AG04450 (cell line): ENCODE data around the gene KIR3DL2. TPM values are rescaled to one million over a fixed set of nuclear protein-coding genes. Genes with fewer than 3 reads are reported as not detected.
"Not testable (repeated sequence)": the region's sequence is repeated elsewhere in the genome, so short reads cannot be mapped to it uniquely, and the experiment has no call there.

Experiments used
- CTCF ChIA-PET: fragments of 300-600, 350-600 bp; formaldehyde crosslinking; extraction: SDS; loops from one replicate; lab custom pipeline; 2022; ENCODE audit warnings: antibody characterized with exemption, inconsistent platforms; lab: Charles Lee
- POLR2A ChIA-PET: fragments of 350-600 bp; formaldehyde crosslinking; extraction: SDS; loops from one replicate; lab custom pipeline; 2021; ENCODE audit warnings: antibody characterized with exemption, inconsistent platforms; lab: Yijun Ruan, JAX
- DNase-seq: peaks from one replicate; pipeline ENCODE4 v3.0.0-alpha.2; 2011; ENCODE audit warnings: low read depth, low spot score
- H3K27ac ChIP-seq: one replicate; pipeline ENCODE4 v1.5.1; 2012; ENCODE audit warnings: low read depth, low read length, control low read depth
- H3K27me3 ChIP-seq: one replicate; pipeline ENCODE4 v1.6.0; 2012; ENCODE audit warnings: low read length; ENCODE audit not compliant: control insufficient read depth, insufficient read depth
- H3K4me3 ChIP-seq: 2 replicates; pipeline ENCODE4 v1.5.1; 2011; ENCODE audit warnings: mild to moderate bottlenecking, low read depth, low read length, control low read depth
- H3K9me3 ChIP-seq: 2 replicates; pipeline ENCODE4 v1.5.1; 2012; ENCODE audit warnings: low read length; ENCODE audit not compliant: control insufficient read depth, insufficient read depth
- polyA plus RNA-seq: library from polyadenylated mRNA; depleted of rRNA; stranded (reverse); fragments of >200 nt; gene quantifications from 2 replicates; pipeline ENCODE4 v1.2.3, GENCODE V29; 2011; rRNA removed
- small RNA-seq: library from RNA; depleted of rRNA; stranded (forward); fragments of <200 nt; gene quantifications from one replicate; pipeline ENCODE3, GENCODE V24; 2012; ENCODE audit warnings: low read depth; ENCODE audit not compliant: insufficient read length
- TF ChIP-seq, protein P1 (sequence below): IDR thresholded peaks from 2 replicates; pipeline ENCODE4 v1.5.1; 2011; ENCODE audit warnings: low read depth, low read length, control low read depth, inconsistent platforms

KIR3DL2 gene
- polyA plus RNA-seq, 1 experiment: not detected

GRCh38 chr19:54906819-54907218 lies 56.6 kb downstream of the KIR3DL2 start:
- Histone ChIP-seq H3K4me3 (no peak overlapping the region), H3K27ac (no peak overlapping the region), H3K27me3 (no peaks in the 10 kb centered on the region), H3K9me3 (peaks cover 60% of the 10 kb centered on the region)
- TF ChIP-seq, protein P1, sequence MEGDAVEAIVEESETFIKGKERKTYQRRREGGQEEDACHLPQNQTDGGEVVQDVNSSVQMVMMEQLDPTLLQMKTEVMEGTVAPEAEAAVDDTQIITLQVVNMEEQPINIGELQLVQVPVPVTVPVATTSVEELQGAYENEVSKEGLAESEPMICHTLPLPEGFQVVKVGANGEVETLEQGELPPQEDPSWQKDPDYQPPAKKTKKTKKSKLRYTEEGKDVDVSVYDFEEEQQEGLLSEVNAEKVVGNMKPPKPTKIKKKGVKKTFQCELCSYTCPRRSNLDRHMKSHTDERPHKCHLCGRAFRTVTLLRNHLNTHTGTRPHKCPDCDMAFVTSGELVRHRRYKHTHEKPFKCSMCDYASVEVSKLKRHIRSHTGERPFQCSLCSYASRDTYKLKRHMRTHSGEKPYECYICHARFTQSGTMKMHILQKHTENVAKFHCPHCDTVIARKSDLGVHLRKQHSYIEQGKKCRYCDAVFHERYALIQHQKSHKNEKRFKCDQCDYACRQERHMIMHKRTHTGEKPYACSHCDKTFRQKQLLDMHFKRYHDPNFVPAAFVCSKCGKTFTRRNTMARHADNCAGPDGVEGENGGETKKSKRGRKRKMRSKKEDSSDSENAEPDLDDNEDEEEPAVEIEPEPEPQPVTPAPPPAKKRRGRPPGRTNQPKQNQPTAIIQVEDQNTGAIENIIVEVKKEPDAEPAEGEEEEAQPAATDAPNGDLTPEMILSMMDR: no peak
- ChIA-PET CTCF (no interaction called here), POLR2A (no interaction called here)
- no peak for DNase-seq

GRCh38 chr19:54907899-54908298 lies 57.7 kb downstream of the KIR3DL2 start:
- POLR2A ChIA-PET, DNase-seq, CTCF ChIA-PET: not testable (repeated sequence)

More at GRCh38 chr19:54907899-54908298, 57.7 kb downstream of the KIR3DL2 start:
- not testable (repeated sequence) for H3K27me3 ChIP-seq, H3K27ac ChIP-seq, H3K4me3 ChIP-seq
- H3K9me3 ChIP-seq: peaks cover 62% of the 10 kb centered on the region

Small RNA genes within 50 kb of the gene (small RNA-seq; reads per million reads assigned to genes)
- 2.4 reads per million for gene RNU6-222P

Other genes with a start within 250 kb of the KIR3DL2 start
- not detected in 2 replicates for gene LILRB1, start 220.0 kb upstream of the KIR3DL2 start, polyA plus RNA-seq
- gene LILRB4, start 187.5 kb upstream of the KIR3DL2 start, polyA plus RNA-seq: 0.06 and 0.10 TPM in 2 replicates
- not detected in 2 replicates for gene KIR3DL3, start 126.0 kb upstream of the KIR3DL2 start, polyA plus RNA-seq
- not detected in 2 replicates for gene KIR2DL3, start 111.9 kb upstream of the KIR3DL2 start, polyA plus RNA-seq
- not detected in 2 replicates for gene KIR2DL1, start 80.7 kb upstream of the KIR3DL2 start, polyA plus RNA-seq
- not detected in 2 replicates for gene KIR2DL4, start 46.8 kb upstream of the KIR3DL2 start, polyA plus RNA-seq
- not detected in 2 replicates for gene KIR3DL1, start 34.0 kb upstream of the KIR3DL2 start, polyA plus RNA-seq
- not detected in 2 replicates for gene KIR2DS4, start 17.8 kb upstream of the KIR3DL2 start, polyA plus RNA-seq
- not detected in 2 replicates for gene FCAR, start 23.8 kb downstream of the KIR3DL2 start, polyA plus RNA-seq
- not detected in 2 replicates for gene NCR1, start 55.7 kb downstream of the KIR3DL2 start, polyA plus RNA-seq
- gene NLRP7, start 97.1 kb downstream of the KIR3DL2 start, polyA plus RNA-seq: not detected in 2 replicates
- 0.12 TPM in 1 of 2 replicates, not detected in the other for gene NLRP2, start 115.9 kb downstream of the KIR3DL2 start, polyA plus RNA-seq
- gene GP6, start 187.8 kb downstream of the KIR3DL2 start, polyA plus RNA-seq: 0.11 TPM in 1 of 2 replicates, not detected in the other
- 3.1 and 4.5 TPM in 2 replicates for gene RDH13, start 212.7 kb downstream of the KIR3DL2 start, polyA plus RNA-seq
- gene EPS8L1, start 225.4 kb downstream of the KIR3DL2 start, polyA plus RNA-seq: 1.5 and 2.3 TPM in 2 replicates